Thyroid gland (tissue), 4 donors: ENCODE data around the gene KDM2B.

Source experiments
- CTCF ChIP-seq, 6 experiments: fragments of 200-600 bp in 3 of 6; fragments of 450-650 bp in 3 of 6; sonication (generic) in 3 of 6; IDR thresholded peaks; one replicate each; pipeline ENCODE4 v1.5.1; 2016 to 2019; ENCODE audit warnings: antibody characterized with exemption in 6 of 6, mild to moderate bottlenecking in 2 of 6, inconsistent platforms in 1 of 6, moderate library complexity in 1 of 6
- POLR2A ChIP-seq, 2 donors: fragments of 450-650 bp; IDR thresholded peaks; one replicate each; pipeline ENCODE4 v1.6.1; 2017; ENCODE audit warnings: antibody characterized with exemption in 2 of 2, mild to moderate bottlenecking in 2 of 2, moderate library complexity in 1 of 2

- TF ChIP-seq CTCF (IDR thresholded peaks at IDR 0.05) (no peak), POLR2A (IDR thresholded peaks at IDR 0.05) (no peak)
Observed at GRCh38 chr12:121379945-121380344, 200.9 kb downstream of the KDM2B start.
